K562 (cell line): ENCODE data around the gene PDE11A. TPM values are rescaled to one million over a fixed set of nuclear protein-coding genes. Genes with fewer than 3 reads are reported as not detected.

ENCODE experiments used
- ARID1B ChIP-seq: fragments of 450-650 bp; IDR thresholded peaks from 2 replicates; pipeline ENCODE4 v1.6.1; 2016; ENCODE audit warnings: antibody characterized with exemption, mild to moderate bottlenecking, inconsistent platforms
- BACH1 ChIP-seq: fragments of 200-800 bp; sonication (Bioruptor generic); IDR thresholded peaks from 2 replicates; pipeline ENCODE4 v1.6.1; 2016; ENCODE audit warnings: missing genetic modification characterization, missing compliant biosample characterization
- CBX1 ChIP-seq: sonication (generic); IDR thresholded peaks from 2 replicates; pipeline ENCODE4 v1.6.1; 2016; ENCODE audit warnings: antibody characterized with exemption, low read depth, mild to moderate bottlenecking
- ERF ChIP-seq: fragments of 450-650 bp; formaldehyde crosslinking; IDR thresholded peaks from 2 replicates; pipeline ENCODE4 v1.4.0; 2020; ENCODE audit warnings: mild to moderate bottlenecking, mixed read lengths
- GATAD2A ChIP-seq: fragments of 450-650 bp; IDR thresholded peaks from 2 replicates; pipeline ENCODE4 v1.6.1; 2017
- HMG20B ChIP-seq: fragments of 250-450 bp; sonication (Bioruptor Pico); IDR thresholded peaks from 2 replicates; pipeline ENCODE4 v1.5.0; 2021; ENCODE audit warnings: mild to moderate bottlenecking
- HMGN3 ChIP-seq: IDR thresholded peaks from 2 replicates; pipeline ENCODE4 v1.6.1; 2011; ENCODE audit warnings: borderline replicate concordance, low read depth, mild to moderate bottlenecking, mixed read lengths, low read length; ENCODE audit not compliant: insufficient read length; ENCODE audit errors: extremely low read depth
- KDM1A ChIP-seq, 2 experiments: fragments of 450-650 bp; IDR thresholded peaks; 2 replicates each; pipeline ENCODE4 v1.6.1; 2016; ENCODE audit warnings: mild to moderate bottlenecking in 2 of 2
- MCM2 ChIP-seq: fragments of 450-650 bp; IDR thresholded peaks from 2 replicates; pipeline ENCODE4 v1.6.1; 2017; ENCODE audit warnings: low read depth, mild to moderate bottlenecking
- NR1H2 ChIP-seq: sonication (generic); formaldehyde crosslinking; IDR thresholded peaks from 2 replicates; pipeline ENCODE4 v1.4.0; 2020; ENCODE audit warnings: mild to moderate bottlenecking, missing genetic modification reagents
- POLR2B ChIP-seq: fragments of 450-650 bp; IDR thresholded peaks from 2 replicates; pipeline ENCODE4 v1.6.1; 2018; ENCODE audit warnings: low read depth; ENCODE audit not compliant: partially characterized antibody
- RB1 ChIP-seq: fragments of 450-650 bp; IDR thresholded peaks from 2 replicates; pipeline ENCODE4 v1.6.1; 2017; ENCODE audit warnings: low read depth, mild to moderate bottlenecking
- SAFB2 ChIP-seq: fragments of 200-400 bp; formaldehyde crosslinking; IDR thresholded peaks from 2 replicates; pipeline ENCODE4 v1.6.1; 2018; ENCODE audit warnings: borderline replicate concordance, low read length, low read depth, moderate library complexity; ENCODE audit not compliant: severe bottlenecking
- TSC22D4 ChIP-seq: fragments of 450-650 bp; IDR thresholded peaks from 2 replicates; pipeline ENCODE4 v1.6.1; 2016; ENCODE audit warnings: missing genetic modification characterization, missing biosample characterization, control low read depth
- U2AF2 ChIP-seq: fragments of 200-400 bp; formaldehyde crosslinking; optimal IDR thresholded peaks from 2 replicates; pipeline ENCODE3; 2017; ENCODE audit warnings: low read depth, mild to moderate bottlenecking, low read length
- YBX1 ChIP-seq: fragments of 450-650 bp; IDR thresholded peaks from 2 replicates; pipeline ENCODE4 v1.7.1; 2016; ENCODE audit warnings: mild to moderate bottlenecking
- ZBED1 ChIP-seq: IDR thresholded peaks from 2 replicates; pipeline ENCODE4 v1.6.1; 2014
- ZBTB1 ChIP-seq: sonication (generic); formaldehyde crosslinking; IDR thresholded peaks from 2 replicates; pipeline ENCODE4 v1.8.1; 2023; ENCODE audit warnings: missing genetic modification reagents, low read depth, mild to moderate bottlenecking, borderline replicate concordance
- ZBTB17 ChIP-seq: fragments of 450-650 bp; formaldehyde crosslinking; IDR thresholded peaks from 2 replicates; pipeline ENCODE4 v1.4.0; 2020; ENCODE audit warnings: mild to moderate bottlenecking
- ZNF143 ChIP-seq: sonication (generic); formaldehyde crosslinking; IDR thresholded peaks from 2 replicates; pipeline ENCODE4 v1.9.0; 2022; ENCODE audit warnings: mild to moderate bottlenecking, missing genetic modification reagents
- ZNF197 ChIP-seq: fragments of 200-800 bp; sonication (Bioruptor generic); IDR thresholded peaks from 2 replicates; pipeline ENCODE4 v1.6.1; 2016; ENCODE audit warnings: low read depth, missing genetic modification characterization, missing compliant biosample characterization
- ZNF3 ChIP-seq: fragments of 250-450 bp; sonication (Bioruptor Pico); IDR thresholded peaks from 2 replicates; pipeline ENCODE4 v1.5.0; 2021; ENCODE audit warnings: mild to moderate bottlenecking, moderate library complexity
- polyA plus RNA-seq, 8 experiments: library from polyadenylated mRNA; depleted of rRNA in 4 of 8; stranded (reverse) in 5 of 8; unstranded in 3 of 8; fragments of >200 nt; fragmentation: Nextera tagmentation in 2 of 8; fragmentation: Illumina TruSeq in 1 of 8; extraction: Ambion mirVana in 2 of 8; extraction: Trizol in 1 of 8; gene quantifications; 2 replicates each; pipeline versions ENCODE4 v1.2.1 to v1.2.3, GENCODE V29; 2011 to 2014; ENCODE audit warnings: inconsistent platforms in 1 of 8, missing spikeins in 1 of 8
- total RNA-seq, 7 experiments: library from RNA; depleted of rRNA in 6 of 7; stranded (reverse); fragments of >200 nt in 6 of 7; fragmentation: Illumina TruSeq in 2 of 7; extraction: Trizol in 2 of 7; gene quantifications; 2 replicates each; pipeline versions ENCODE4 v1.2.1 to v1.2.3, GENCODE V29; 2011 to 2021; ENCODE audit warnings: low replicate concordance in 1 of 7
- TF ChIP-seq, protein P1 (sequence below): fragments of 200-800 bp; sonication (Bioruptor generic); IDR thresholded peaks from 2 replicates; pipeline ENCODE4 v1.6.1; 2017; ENCODE audit warnings: missing genetic modification characterization, missing compliant biosample characterization
- TF ChIP-seq, protein P2 (sequence below): fragments of 450-650 bp; formaldehyde crosslinking; IDR thresholded peaks from 2 replicates; pipeline ENCODE4 v1.4.0; 2022; ENCODE audit warnings: mild to moderate bottlenecking, moderate library complexity
- TF ChIP-seq, protein P3 (sequence below), 2 experiments: IDR thresholded peaks; 2 replicates each; pipeline ENCODE4 v1.6.1; 2011; ENCODE audit warnings: borderline replicate concordance in 1 of 2, control low read depth in 1 of 2, low read depth in 1 of 2, low read length in 1 of 2, mild to moderate bottlenecking in 1 of 2, mixed read lengths in 1 of 2, moderate library complexity in 1 of 2; ENCODE audit not compliant: insufficient read depth in 1 of 2, insufficient read length in 1 of 2, poor library complexity in 1 of 2, severe bottlenecking in 1 of 2; ENCODE audit errors: extremely low read depth in 1 of 2
- TF ChIP-seq, protein P4 (sequence below): IDR thresholded peaks from 2 replicates; pipeline ENCODE4 v1.6.1; 2016; ENCODE audit warnings: missing genetic modification characterization, missing compliant biosample characterization

PDE11A gene
- total and polyA plus RNA-seq, 9 of the 15 experiments (the other 6 are each of a cell fraction or from before 2014, with no cell fraction given), result 3.2 to 22.1 (median 5.7) TPM

DNA sequence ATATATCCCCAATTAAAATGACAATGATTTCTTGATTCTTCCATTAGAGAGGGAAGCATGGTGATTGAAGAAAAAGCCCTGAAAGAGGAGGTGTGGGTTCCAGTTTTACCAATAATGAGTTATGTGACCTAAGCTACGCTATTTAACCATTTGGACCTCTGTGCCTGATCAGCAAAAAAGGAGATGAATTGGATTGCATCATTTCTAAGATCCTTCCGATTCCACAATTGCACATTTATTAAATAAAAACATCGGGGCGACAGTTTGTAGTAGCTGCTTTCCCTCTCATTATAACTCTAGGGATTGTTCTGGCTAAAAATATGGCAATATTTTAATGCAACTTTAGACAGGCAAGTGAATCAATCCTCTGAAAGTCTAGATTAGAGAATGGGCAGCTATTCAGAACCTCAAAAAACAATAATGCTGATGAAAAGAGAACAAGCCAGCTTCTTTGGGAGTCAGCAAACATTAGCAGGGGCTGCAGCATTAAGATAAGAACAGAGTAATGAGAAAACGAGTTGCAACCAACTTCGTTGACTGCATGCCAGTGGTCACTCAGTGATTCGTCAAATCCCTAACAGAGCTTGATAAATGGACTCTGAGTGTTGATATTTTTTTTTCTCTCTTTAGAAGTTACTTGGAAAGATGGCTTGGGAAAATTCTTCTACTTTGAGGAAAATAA lies 378.8 kb downstream of the PDE11A start (continued):
- TF ChIP-seq, protein P1, sequence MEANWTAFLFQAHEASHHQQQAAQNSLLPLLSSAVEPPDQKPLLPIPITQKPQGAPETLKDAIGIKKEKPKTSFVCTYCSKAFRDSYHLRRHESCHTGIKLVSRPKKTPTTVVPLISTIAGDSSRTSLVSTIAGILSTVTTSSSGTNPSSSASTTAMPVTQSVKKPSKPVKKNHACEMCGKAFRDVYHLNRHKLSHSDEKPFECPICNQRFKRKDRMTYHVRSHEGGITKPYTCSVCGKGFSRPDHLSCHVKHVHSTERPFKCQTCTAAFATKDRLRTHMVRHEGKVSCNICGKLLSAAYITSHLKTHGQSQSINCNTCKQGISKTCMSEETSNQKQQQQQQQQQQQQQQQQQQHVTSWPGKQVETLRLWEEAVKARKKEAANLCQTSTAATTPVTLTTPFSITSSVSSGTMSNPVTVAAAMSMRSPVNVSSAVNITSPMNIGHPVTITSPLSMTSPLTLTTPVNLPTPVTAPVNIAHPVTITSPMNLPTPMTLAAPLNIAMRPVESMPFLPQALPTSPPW, result peak; percentile 45; the same call in 1 of the 2 replicates
- TF ChIP-seq ZBED1 (no peak), TSC22D4 (tag) (no peak), ZBTB1 (CRISPR knock-in tag) (no peak), ARID1B (peak; percentile 99), ZNF143 (no peak), RB1 (no peak), SAFB2 (no peak), NR1H2 (CRISPR knock-in tag) (no peak), CBX1 (no peak), BACH1 (tag) (no peak; the same call in 1 of the 2 replicates), MCM2 (no peak), ERF (CRISPR knock-in tag) (no peak), ZNF197 (CRISPR knock-in tag) (0 out of 2 replicates have a peak, but pooled peaks have one; percentile 47), ZBTB17 (peak; percentile 93), KDM1A (IDR thresholded peaks at IDR 0.05) (peak; percentile 99), ZNF3 (no peak), U2AF2 (no peak), HMGN3 (peak; percentile 27), POLR2B (no peak), GATAD2A (no peak), YBX1 (no peak), HMG20B (CRISPR knock-in tag) (no peak)
- TF ChIP-seq, protein P2, sequence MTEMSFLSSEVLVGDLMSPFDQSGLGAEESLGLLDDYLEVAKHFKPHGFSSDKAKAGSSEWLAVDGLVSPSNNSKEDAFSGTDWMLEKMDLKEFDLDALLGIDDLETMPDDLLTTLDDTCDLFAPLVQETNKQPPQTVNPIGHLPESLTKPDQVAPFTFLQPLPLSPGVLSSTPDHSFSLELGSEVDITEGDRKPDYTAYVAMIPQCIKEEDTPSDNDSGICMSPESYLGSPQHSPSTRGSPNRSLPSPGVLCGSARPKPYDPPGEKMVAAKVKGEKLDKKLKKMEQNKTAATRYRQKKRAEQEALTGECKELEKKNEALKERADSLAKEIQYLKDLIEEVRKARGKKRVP (CRISPR knock-in tag), result peak; percentile 83
- TF ChIP-seq, protein P3, sequence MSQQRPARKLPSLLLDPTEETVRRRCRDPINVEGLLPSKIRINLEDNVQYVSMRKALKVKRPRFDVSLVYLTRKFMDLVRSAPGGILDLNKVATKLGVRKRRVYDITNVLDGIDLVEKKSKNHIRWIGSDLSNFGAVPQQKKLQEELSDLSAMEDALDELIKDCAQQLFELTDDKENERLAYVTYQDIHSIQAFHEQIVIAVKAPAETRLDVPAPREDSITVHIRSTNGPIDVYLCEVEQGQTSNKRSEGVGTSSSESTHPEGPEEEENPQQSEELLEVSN (IDR thresholded peaks at IDR 0.05; ENCODE audit: borderline replicate concordance in 1 of 2, extremely low read depth in 1 of 2, insufficient read depth in 1 of 2, insufficient read length in 1 of 2, low read depth in 1 of 2, low read length in 1 of 2, poor library complexity in 1 of 2, severe bottlenecking in 1 of 2), result no peak
- TF ChIP-seq, protein P4, sequence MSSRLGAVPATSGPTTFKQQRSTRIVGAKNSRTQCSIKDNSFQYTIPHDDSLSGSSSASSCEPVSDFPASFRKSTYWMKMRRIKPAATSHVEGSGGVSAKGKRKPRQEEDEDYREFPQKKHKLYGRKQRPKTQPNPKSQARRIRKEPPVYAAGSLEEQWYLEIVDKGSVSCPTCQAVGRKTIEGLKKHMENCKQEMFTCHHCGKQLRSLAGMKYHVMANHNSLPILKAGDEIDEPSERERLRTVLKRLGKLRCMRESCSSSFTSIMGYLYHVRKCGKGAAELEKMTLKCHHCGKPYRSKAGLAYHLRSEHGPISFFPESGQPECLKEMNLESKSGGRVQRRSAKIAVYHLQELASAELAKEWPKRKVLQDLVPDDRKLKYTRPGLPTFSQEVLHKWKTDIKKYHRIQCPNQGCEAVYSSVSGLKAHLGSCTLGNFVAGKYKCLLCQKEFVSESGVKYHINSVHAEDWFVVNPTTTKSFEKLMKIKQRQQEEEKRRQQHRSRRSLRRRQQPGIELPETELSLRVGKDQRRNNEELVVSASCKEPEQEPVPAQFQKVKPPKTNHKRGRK, result no peak
